IPS-18a (cell line): ENCODE results near the gene POU3F3.

ENCODE experiments used
- H3K27ac ChIP-seq: one replicate; pipeline ENCODE4 v1.5.1; 2013; ENCODE audit warnings: low read length
- H3K27me3 ChIP-seq: one replicate; pipeline ENCODE4 v1.6.1; 2013; ENCODE audit warnings: mild to moderate bottlenecking, low read length; ENCODE audit not compliant: control insufficient read depth, insufficient read depth
- H3K36me3 ChIP-seq: one replicate; pipeline ENCODE4 v1.6.1; 2013; ENCODE audit warnings: low read depth, low read length; ENCODE audit not compliant: control insufficient read depth
- H3K4me1 ChIP-seq: one replicate; pipeline ENCODE4 v1.6.1; 2013; ENCODE audit warnings: low read depth, low read length; ENCODE audit not compliant: control insufficient read depth
- H3K4me3 ChIP-seq: one replicate; pipeline ENCODE4 v1.5.1; 2013; ENCODE audit warnings: low read length
- H3K9ac ChIP-seq: one replicate; pipeline ENCODE4 v1.6.1; 2013; ENCODE audit warnings: mild to moderate bottlenecking, low read length, moderate library complexity
- H3K9me3 ChIP-seq: one replicate; pipeline ENCODE4 v1.6.1; 2013; ENCODE audit warnings: low read depth, low read length; ENCODE audit not compliant: control insufficient read depth

Gene POU3F3

GRCh38 chr2:104849101-104849500, 4.8 kb upstream of the POU3F3 start:
- no peak overlapping the region for H3K27ac ChIP-seq
- no peaks in the 10 kb centered on the region for H3K36me3 ChIP-seq
- peaks cover 62% of the 10 kb centered on the region for H3K4me1 ChIP-seq
- peaks cover 94% of the 10 kb centered on the region for H3K27me3 ChIP-seq
- no peaks in the 10 kb centered on the region for H3K9me3 ChIP-seq
- H3K4me3 ChIP-seq = peak overlapping the region; percentile 27
- no peak overlapping the region for H3K9ac ChIP-seq

DNA sequence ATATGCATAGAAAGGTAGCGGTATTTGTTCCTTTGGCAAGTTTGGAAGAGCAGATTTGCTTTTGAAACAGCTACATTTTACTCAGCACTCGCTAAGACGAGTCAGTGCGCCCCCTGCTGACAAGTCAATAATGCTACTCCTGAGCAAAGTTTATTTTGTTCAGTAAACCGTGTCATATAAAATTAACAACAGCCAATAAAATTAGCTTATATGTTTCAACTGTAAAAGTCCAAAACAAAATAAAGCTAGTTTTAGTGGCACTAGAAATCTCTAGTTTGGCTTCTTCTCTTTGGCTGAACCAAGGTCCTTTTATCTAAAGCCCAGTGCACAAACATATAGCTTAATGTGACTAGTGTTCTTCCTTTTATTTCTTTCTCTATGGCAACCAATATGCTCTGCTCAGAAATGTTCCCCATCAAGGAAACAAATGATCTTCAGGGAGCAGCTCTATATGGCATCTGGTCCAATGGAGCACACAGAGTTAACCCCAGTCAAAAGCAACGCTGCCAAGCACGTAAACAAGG, 4.2 kb upstream of the POU3F3 start:
- Histone ChIP-seq H3K9me3 (no peaks in the 10 kb centered on the region), H3K27ac (no peak overlapping the region), H3K4me3 (peak overlapping the region; percentile 48), H3K36me3 (no peaks in the 10 kb centered on the region), H3K4me1 (peaks cover 61% of the 10 kb centered on the region), H3K9ac (no peak overlapping the region), H3K27me3 (peaks cover 94% of the 10 kb centered on the region)

DNA sequence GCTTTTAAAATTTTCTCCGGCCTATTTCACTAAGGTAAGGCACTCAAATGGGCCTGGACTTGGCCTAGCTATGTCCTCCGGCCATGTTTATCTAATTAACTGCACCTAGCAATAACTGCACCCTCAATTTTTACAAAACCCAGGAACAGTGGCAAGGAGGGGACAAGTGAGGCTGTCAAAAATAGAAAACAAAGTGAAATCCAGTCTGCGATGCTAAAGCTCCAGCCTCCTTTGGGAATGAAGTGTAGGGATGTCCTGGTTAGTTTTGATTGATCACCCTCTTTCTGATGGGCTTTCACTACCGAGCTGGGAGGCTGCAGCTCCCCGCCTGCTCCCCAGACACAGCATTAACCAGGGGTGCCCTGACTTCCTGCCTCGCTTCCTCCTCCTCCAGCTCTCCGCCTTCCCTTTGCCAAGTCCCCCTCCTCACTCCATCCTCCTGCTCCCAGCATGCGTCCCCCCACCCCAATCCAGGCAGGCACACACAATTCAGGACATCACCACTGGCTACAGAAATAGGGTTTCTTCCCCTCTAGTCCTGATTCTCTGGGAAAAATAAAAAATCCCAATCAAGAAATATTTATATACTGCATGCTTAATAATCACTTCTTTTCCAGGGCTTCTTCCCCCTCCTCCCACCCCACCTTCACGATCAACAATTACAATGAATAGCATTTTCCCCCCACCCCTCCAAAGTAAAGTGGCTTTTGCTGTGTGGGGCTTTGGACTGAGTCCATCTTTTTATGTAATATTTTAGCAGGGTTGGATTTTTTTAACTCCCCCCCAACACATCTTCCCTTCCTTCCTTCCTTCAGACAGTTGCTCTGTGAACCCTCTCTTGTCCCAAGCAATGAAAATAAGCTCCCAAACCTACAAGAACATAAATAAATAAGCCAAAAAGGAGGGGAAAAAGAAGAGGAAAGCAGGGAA, 3.3 kb upstream of the POU3F3 start:
- peaks cover 88% of the 10 kb centered on the region for H3K27me3 ChIP-seq
- no peak overlapping the region for H3K27ac ChIP-seq

GRCh38 chr2:104851291-104852089, 2.4 kb upstream of the POU3F3 start:
- Histone ChIP-seq H3K4me3 (peak overlapping the region; percentile 78), H3K9me3 (no peaks in the 10 kb centered on the region), H3K27me3 (peaks cover 84% of the 10 kb centered on the region), H3K4me1 (peaks cover 50% of the 10 kb centered on the region), H3K9ac (no peak overlapping the region), H3K36me3 (no peaks in the 10 kb centered on the region), H3K27ac (no peak overlapping the region)

More for the DNA sequence above, 3.3 kb upstream of the POU3F3 start:
- Histone ChIP-seq H3K9ac (no peak overlapping the region), H3K9me3 (no peaks in the 10 kb centered on the region), H3K4me3 (peak overlapping the region; percentile 48), H3K36me3 (no peaks in the 10 kb centered on the region), H3K4me1 (peaks cover 58% of the 10 kb centered on the region)

- Histone ChIP-seq H3K9ac (no peak overlapping the region), H3K27ac (no peak overlapping the region), H3K4me3 (peak overlapping the region; percentile 78), H3K9me3 (no peaks in the 10 kb centered on the region), H3K4me1 (peaks cover 45% of the 10 kb centered on the region), H3K27me3 (peaks cover 84% of the 10 kb centered on the region), H3K36me3 (no peaks in the 10 kb centered on the region)
Measured at GRCh38 chr2:104852090-104852666, 1.7 kb upstream of the POU3F3 start.

DNA sequence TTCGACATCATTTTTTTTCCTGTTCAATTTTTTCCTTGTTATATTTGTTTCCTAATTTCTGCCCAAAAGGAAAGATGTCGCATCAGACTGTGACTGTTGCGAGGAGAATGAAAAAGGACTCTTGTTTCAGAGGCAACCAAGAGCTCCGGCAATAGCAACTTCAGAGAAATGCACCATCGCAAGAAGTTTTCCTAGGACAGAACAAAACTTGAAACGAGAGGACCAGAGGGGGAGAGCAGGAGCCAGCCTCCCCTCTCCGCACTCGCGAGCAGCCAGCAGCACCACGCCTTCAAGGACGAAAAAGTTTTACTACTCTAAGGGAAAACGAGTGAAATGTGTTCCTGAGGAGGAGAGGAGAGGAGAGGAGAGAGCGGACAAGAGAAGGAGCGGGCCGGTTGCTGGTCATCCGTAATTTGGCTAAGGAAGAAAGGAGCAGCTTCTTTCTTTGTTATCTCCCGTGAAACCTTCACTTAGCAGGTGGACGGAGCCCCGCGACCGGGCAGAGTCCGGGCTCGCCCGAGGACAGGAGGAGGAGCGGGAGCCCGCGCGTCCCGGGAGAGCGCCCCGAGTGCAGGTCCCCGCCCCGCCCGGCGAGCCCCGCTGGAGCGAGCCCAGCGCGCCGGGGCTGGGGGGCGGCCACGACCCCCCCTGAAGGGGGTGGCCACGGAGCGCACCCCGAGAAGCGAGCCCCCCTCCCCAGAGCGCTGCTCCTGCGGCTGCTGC, 744 bp downstream of the POU3F3 start:
- H3K4me3 ChIP-seq = peak overlapping the region; percentile 43

GRCh38 chr2:104855221-104856085, 1.5 kb downstream of the POU3F3 start:
- Histone ChIP-seq H3K4me3 (no peak overlapping the region), H3K36me3 (no peaks in the 10 kb centered on the region), H3K9me3 (no peaks in the 10 kb centered on the region), H3K9ac (no peak overlapping the region), H3K4me1 (peaks cover 26% of the 10 kb centered on the region), H3K27ac (no peak overlapping the region), H3K27me3 (peaks cover 84% of the 10 kb centered on the region)

More for the DNA sequence above, 744 bp downstream of the POU3F3 start:
- Histone ChIP-seq H3K27ac (no peak overlapping the region), H3K9ac (no peak overlapping the region), H3K27me3 (peaks cover 84% of the 10 kb centered on the region), H3K36me3 (no peaks in the 10 kb centered on the region), H3K4me1 (peaks cover 34% of the 10 kb centered on the region), H3K9me3 (no peaks in the 10 kb centered on the region)

GRCh38 chr2:104856086-104856972, 2.4 kb downstream of the POU3F3 start:
- Histone ChIP-seq H3K4me3 (no peak overlapping the region), H3K4me1 (peaks cover 20% of the 10 kb centered on the region), H3K36me3 (no peaks in the 10 kb centered on the region), H3K27me3 (peaks cover 84% of the 10 kb centered on the region), H3K9me3 (no peaks in the 10 kb centered on the region), H3K9ac (no peak overlapping the region), H3K27ac (no peak overlapping the region)

- Histone ChIP-seq H3K27ac (no peak overlapping the region), H3K36me3 (no peaks in the 10 kb centered on the region), H3K4me1 (peaks cover 14% of the 10 kb centered on the region), H3K9me3 (no peaks in the 10 kb centered on the region), H3K27me3 (peaks cover 84% of the 10 kb centered on the region), H3K4me3 (peak overlapping the region; percentile 22), H3K9ac (no peak overlapping the region)
Measured at GRCh38 chr2:104856973-104857261, 3.0 kb downstream of the POU3F3 start.
